ENCODE data around the gene HAPLN2. TPM values are rescaled to one million over a fixed set of nuclear protein-coding genes. Genes with fewer than 3 reads are reported as not detected.

Gene HAPLN2
- total and polyA plus RNA-seq, 8 donors: 0.33 to 0.37 TPM; not detected in 6

DNA sequence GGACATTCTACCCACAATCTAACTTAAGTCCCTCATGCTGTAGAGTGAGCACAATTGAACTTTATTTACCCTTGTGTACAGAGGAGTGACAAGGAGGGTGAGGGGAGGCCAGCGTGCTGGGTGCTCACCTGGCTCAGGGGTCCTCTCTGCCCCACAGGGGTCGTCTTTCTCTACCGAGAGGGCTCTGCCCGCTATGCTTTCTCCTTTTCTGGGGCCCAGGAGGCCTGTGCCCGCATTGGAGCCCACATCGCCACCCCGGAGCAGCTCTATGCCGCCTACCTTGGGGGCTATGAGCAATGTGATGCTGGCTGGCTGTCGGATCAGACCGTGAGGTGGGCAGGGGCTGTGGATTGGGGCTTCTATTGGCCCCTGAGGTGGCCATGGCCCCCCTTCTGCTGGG, 28.1 kb downstream of the HAPLN2 start:
- no peak overlapping the region for H3K27ac ChIP-seq
- DNase-seq: no peak
- H3K4me3 ChIP-seq: no peak overlapping the region
- H3K36me3 ChIP-seq: no peaks in the 10 kb centered on the region
- 68 to 72% (median 70%) methylated on average over 6 to 10 of the region's 10 CpGs for WGBS, 5 donors
- TF ChIP-seq POLR2AphosphoS5 (IDR thresholded peaks at IDR 0.05): no peak
- TF ChIP-seq, protein P1, sequence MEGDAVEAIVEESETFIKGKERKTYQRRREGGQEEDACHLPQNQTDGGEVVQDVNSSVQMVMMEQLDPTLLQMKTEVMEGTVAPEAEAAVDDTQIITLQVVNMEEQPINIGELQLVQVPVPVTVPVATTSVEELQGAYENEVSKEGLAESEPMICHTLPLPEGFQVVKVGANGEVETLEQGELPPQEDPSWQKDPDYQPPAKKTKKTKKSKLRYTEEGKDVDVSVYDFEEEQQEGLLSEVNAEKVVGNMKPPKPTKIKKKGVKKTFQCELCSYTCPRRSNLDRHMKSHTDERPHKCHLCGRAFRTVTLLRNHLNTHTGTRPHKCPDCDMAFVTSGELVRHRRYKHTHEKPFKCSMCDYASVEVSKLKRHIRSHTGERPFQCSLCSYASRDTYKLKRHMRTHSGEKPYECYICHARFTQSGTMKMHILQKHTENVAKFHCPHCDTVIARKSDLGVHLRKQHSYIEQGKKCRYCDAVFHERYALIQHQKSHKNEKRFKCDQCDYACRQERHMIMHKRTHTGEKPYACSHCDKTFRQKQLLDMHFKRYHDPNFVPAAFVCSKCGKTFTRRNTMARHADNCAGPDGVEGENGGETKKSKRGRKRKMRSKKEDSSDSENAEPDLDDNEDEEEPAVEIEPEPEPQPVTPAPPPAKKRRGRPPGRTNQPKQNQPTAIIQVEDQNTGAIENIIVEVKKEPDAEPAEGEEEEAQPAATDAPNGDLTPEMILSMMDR (IDR thresholded peaks at IDR 0.05): no peak
- no peak for TF ChIP-seq POLR2A (IDR thresholded peaks at IDR 0.05)
- TF ChIP-seq EP300 (IDR thresholded peaks at IDR 0.05): no peak
- H3K9me3 ChIP-seq: no peaks in the 10 kb centered on the region
- peaks cover 10 to 100% (median 57%) of the 10 kb centered on the region in 3 donors for H3K27me3 ChIP-seq
- H3K4me1 ChIP-seq: peaks cover 1 to 8% (median 2%) of the 10 kb centered on the region in 4 donors
- intact Hi-C loops (cut with DNase I; ENCODE audit: low total_unique reads): no loop called here

- DNase-seq: no peak
- Histone ChIP-seq H3K36me3 (no peaks in the 10 kb centered on the region), H3K27ac (no peak overlapping the region), H3K4me3 (no peak overlapping the region), H3K27me3 (peaks cover 10 to 100% (median 50%) of the 10 kb centered on the region in 3 donors), H3K9me3 (no peaks in the 10 kb centered on the region), H3K4me1 (peaks cover 0 to 4% (median 0%) of the 10 kb centered on the region in 4 donors)
- TF ChIP-seq EP300 (IDR thresholded peaks at IDR 0.05): no peak
- TF ChIP-seq, protein P1 (IDR thresholded peaks at IDR 0.05): no peak
- TF ChIP-seq POLR2AphosphoS5 (IDR thresholded peaks at IDR 0.05): no peak
- no peak for TF ChIP-seq POLR2A (IDR thresholded peaks at IDR 0.05)
- intact Hi-C loops (cut with DNase I; ENCODE audit: low total_unique reads): no loop called here
- WGBS, 5 donors: 74 to 84% (median 82%) methylated on average over 9 to 10 of the region's 10 CpGs
Observed at GRCh38 chr1:156648496-156648895, 29.3 kb downstream of the HAPLN2 start.

DNA sequence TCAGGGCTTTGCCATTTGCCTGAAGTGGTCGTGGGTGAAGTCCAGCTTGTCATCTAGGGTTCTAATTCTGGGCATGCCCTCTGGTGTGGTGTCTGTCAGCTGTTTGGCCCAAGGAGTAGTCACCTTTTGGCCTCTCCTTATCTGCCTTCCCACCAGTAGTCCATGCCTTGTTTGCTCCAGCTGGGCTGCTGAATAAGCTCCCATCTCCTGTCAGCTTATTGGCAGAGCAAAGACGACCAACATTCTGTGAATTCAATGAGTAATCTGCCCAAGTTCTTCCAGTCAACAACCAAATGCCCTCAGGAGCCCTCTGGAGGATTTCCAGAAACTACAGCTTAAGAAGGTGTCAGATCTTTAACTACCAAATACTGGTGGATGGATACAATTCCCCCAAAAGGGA, 29.7 kb downstream of the HAPLN2 start:
- Histone ChIP-seq H3K9me3 (no peaks in the 10 kb centered on the region), H3K27ac (no peak overlapping the region), H3K36me3 (no peaks in the 10 kb centered on the region), H3K27me3 (peaks cover 10 to 100% (median 46%) of the 10 kb centered on the region in 3 donors), H3K4me3 (no peak overlapping the region), H3K4me1 (peaks cover 0 to 4% (median 0%) of the 10 kb centered on the region in 4 donors)
- TF ChIP-seq EP300 (IDR thresholded peaks at IDR 0.05) (no peak), POLR2A (IDR thresholded peaks at IDR 0.05) (no peak), POLR2AphosphoS5 (IDR thresholded peaks at IDR 0.05) (no peak)
- TF ChIP-seq, protein P1 (IDR thresholded peaks at IDR 0.05): no peak
- DNase-seq: no peak
- intact Hi-C loops (cut with DNase I; ENCODE audit: low total_unique reads): no loop called here
- 8 to 30% (median 17%) methylated on average over 2 of the region's 2 CpGs for WGBS, 5 donors

GRCh38 chr1:156652131-156652991, 33.1 kb downstream of the HAPLN2 start:
- peak in 1 of 2 donors; percentile 80 for DNase-seq
- TF ChIP-seq EP300 (IDR thresholded peaks at IDR 0.05) (no peak), POLR2A (IDR thresholded peaks at IDR 0.05) (no peak), POLR2AphosphoS5 (IDR thresholded peaks at IDR 0.05) (no peak)
- TF ChIP-seq, protein P1 (IDR thresholded peaks at IDR 0.05): no peak

More at GRCh38 chr1:156652131-156652991, 33.1 kb downstream of the HAPLN2 start:
- H3K27me3 ChIP-seq: peaks cover 3 to 100% (median 30%) of the 10 kb centered on the region in 3 donors
- no peak overlapping the region for H3K27ac ChIP-seq
- 37 to 54% (median 46%) methylated on average over 15 to 16 of the region's 16 CpGs for WGBS, 5 donors
- H3K4me3 ChIP-seq: no peak overlapping the region
- intact Hi-C loops (cut with DNase I; ENCODE audit: low total_unique reads): no loop called here
- no peaks in the 10 kb centered on the region for H3K9me3 ChIP-seq
- no peaks in the 10 kb centered on the region for H3K36me3 ChIP-seq
- peaks cover 9 to 18% (median 16%) of the 10 kb centered on the region in 4 donors for H3K4me1 ChIP-seq

Data from stomach (tissue), 9 donors.